K562 (cell line): ENCODE data around the gene NHSL2.

Source experiments
- CEBPB ChIP-seq: fragments of 450-650 bp; IDR thresholded peaks from 2 replicates; pipeline ENCODE4 v1.6.1; 2016; ENCODE audit warnings: missing genetic modification characterization, missing compliant biosample characterization
- CTCF ChIP-seq, 3 experiments: IDR thresholded peaks in 2 of 3; conservative IDR thresholded peaks in 1 of 3; 2 replicates each; pipeline ENCODE4 v1.5.1; 2011 to 2012; ENCODE audit warnings: low read length in 3 of 3, mild to moderate bottlenecking in 3 of 3, control low read depth in 2 of 3, improper control_type of control experiment in 1 of 3, inconsistent platforms in 1 of 3, low read depth in 1 of 3, mixed read lengths in 1 of 3, moderate library complexity in 1 of 3; ENCODE audit not compliant: insufficient read depth in 2 of 3
- GABPA ChIP-seq: fragments of 200-800 bp; sonication (Bioruptor generic); conservative IDR thresholded peaks from 2 replicates; pipeline ENCODE4 v1.6.1; 2016; ENCODE audit warnings: low read depth, missing genetic modification characterization, missing compliant biosample characterization
- HNRNPL ChIP-seq: fragments of 200-400 bp; formaldehyde crosslinking; IDR thresholded peaks from 2 replicates; pipeline ENCODE4 v1.6.1; 2017; ENCODE audit warnings: low read depth, mild to moderate bottlenecking, low read length
- NCOA6 ChIP-seq: fragments of 450-650 bp; IDR thresholded peaks from 2 replicates; pipeline ENCODE4 v1.6.1; 2017; ENCODE audit warnings: mild to moderate bottlenecking
- POLR2A ChIP-seq: fragments of 450-650 bp; conservative IDR thresholded peaks from 2 replicates; pipeline ENCODE4 v1.6.1; 2016
- RAD21 ChIP-seq, 2 experiments: fragments of 250-450 bp in 1 of 2; fragments of 450-650 bp in 1 of 2; sonication (Bioruptor Pico) in 1 of 2; formaldehyde crosslinking in 1 of 2; IDR thresholded peaks in 1 of 2; conservative IDR thresholded peaks in 1 of 2; 2 replicates each; pipeline versions ENCODE4 v1.4.0 to v1.8.0; 2020 to 2022; ENCODE audit warnings: mild to moderate bottlenecking in 2 of 2, moderate library complexity in 1 of 2
- REST ChIP-seq, 2 experiments: fragments of 450-650 bp; formaldehyde crosslinking in 1 of 2; IDR thresholded peaks; 2 replicates each; pipeline versions ENCODE4 v1.4.0 to v1.6.1; 2014 to 2020; ENCODE audit warnings: mild to moderate bottlenecking in 2 of 2, borderline replicate concordance in 1 of 2, low read depth in 1 of 2
- SP1 ChIP-seq: sonication (generic); formaldehyde crosslinking; IDR thresholded peaks from 2 replicates; pipeline ENCODE4 v1.8.1; 2022; ENCODE audit warnings: mild to moderate bottlenecking, missing genetic modification reagents
- YBX1 ChIP-seq: fragments of 450-650 bp; IDR thresholded peaks from 2 replicates; pipeline ENCODE4 v1.7.1; 2016; ENCODE audit warnings: mild to moderate bottlenecking
- YY1 ChIP-seq, 3 experiments: IDR thresholded peaks; 2 replicates each; pipeline ENCODE4 v1.6.1; 2011; ENCODE audit warnings: low read length in 2 of 3, mild to moderate bottlenecking in 2 of 3, moderate library complexity in 2 of 3, borderline replicate concordance in 1 of 3, control low read depth in 1 of 3, low read depth in 1 of 3; ENCODE audit not compliant: insufficient read depth in 3 of 3, insufficient replicate concordance in 2 of 3, control insufficient read depth in 1 of 3, insufficient read length in 1 of 3; ENCODE audit errors: extremely low read depth in 1 of 3
- ZBED1 ChIP-seq: IDR thresholded peaks from 2 replicates; pipeline ENCODE4 v1.6.1; 2014
- ZNF57 ChIP-seq: fragments of 450-650 bp; formaldehyde crosslinking; IDR thresholded peaks from 2 replicates; pipeline ENCODE4 v1.4.0; 2020; ENCODE audit warnings: mild to moderate bottlenecking, moderate library complexity

- TF ChIP-seq GABPA, result no peak
- TF ChIP-seq CEBPB (tag), result no peak
- no peak for TF ChIP-seq REST (IDR thresholded peaks at IDR 0.05; ENCODE audit: borderline replicate concordance)
- no peak for TF ChIP-seq REST (CRISPR knock-in tag; IDR thresholded peaks at IDR 0.05; ENCODE audit: low read depth)
- TF ChIP-seq NCOA6, result no peak
- no peak for TF ChIP-seq RAD21 (CRISPR knock-in tag; conservative IDR thresholded peaks at IDR 0.05 in 1 of 2, IDR thresholded peaks at IDR 0.05 in 1 of 2)
- TF ChIP-seq POLR2A, result no peak
- TF ChIP-seq YBX1, result no peak
- TF ChIP-seq CTCF (IDR thresholded peaks at IDR 0.05 in 2 of 3, conservative IDR thresholded peaks at IDR 0.05 in 1 of 3; ENCODE audit: insufficient read depth in 2 of 3, low read depth in 1 of 3, low read length in 3 of 3), result no peak
- no peak for TF ChIP-seq SP1
- no peak for TF ChIP-seq ZNF57 (CRISPR knock-in tag)
- no peak for TF ChIP-seq HNRNPL
- no peak for TF ChIP-seq YY1 (IDR thresholded peaks at IDR 0.05; ENCODE audit: borderline replicate concordance in 1 of 3, control insufficient read depth in 1 of 3, extremely low read depth in 1 of 3, insufficient read depth in 3 of 3, insufficient read length in 1 of 3, insufficient replicate concordance in 2 of 3, low read depth in 1 of 3, low read length in 2 of 3)
- no peak for TF ChIP-seq ZBED1
Observed at GRCh38 chrX:71953946-71954345, 43.3 kb downstream of the NHSL2 start.
